Measurements from ENCODE around the gene KCNIP4.

Gene KCNIP4

GRCh38 chr4:21733894-21734630 is 214.5 kb downstream of the KCNIP4 start:
- no peaks in the 10 kb centered on the region for H3K36me3 ChIP-seq (ENCODE audit: insufficient read depth, low read length)
- no peak overlapping the region for H3K27ac ChIP-seq (ENCODE audit: low read depth, low read length)
- H3K4me1 ChIP-seq (ENCODE audit: insufficient read depth, low read length) = no peaks in the 10 kb centered on the region
- no peaks in the 10 kb centered on the region for H3K9me3 ChIP-seq (ENCODE audit: insufficient read depth, low read depth, low read length)
- WGBS = 98% methylated on average over 2 of the region's 3 CpGs
- no peak overlapping the region for H3K9ac ChIP-seq (ENCODE audit: low read depth, low read length)
- H3K27me3 ChIP-seq (ENCODE audit: insufficient read depth, low read length) = no peaks in the 10 kb centered on the region
- H3K4me3 ChIP-seq (ENCODE audit: low read length) = no peak overlapping the region

GRCh38 chr4:21728304-21728703 is 220.3 kb downstream of the KCNIP4 start:
- WGBS = 96% methylated on average over 2 of the region's 2 CpGs

GRCh38 chr4:21726255-21726815 is 222.2 kb downstream of the KCNIP4 start:
- 87% methylated on average over 5 of the region's 5 CpGs for WGBS
- Histone ChIP-seq H3K27me3 (ENCODE audit: insufficient read depth, low read length) (no peaks in the 10 kb centered on the region), H3K9me3 (ENCODE audit: insufficient read depth, low read depth, low read length) (no peaks in the 10 kb centered on the region), H3K4me1 (ENCODE audit: insufficient read depth, low read length) (no peaks in the 10 kb centered on the region), H3K9ac (ENCODE audit: low read depth, low read length) (no peak overlapping the region), H3K27ac (ENCODE audit: low read depth, low read length) (no peak overlapping the region), H3K36me3 (ENCODE audit: insufficient read depth, low read length) (no peaks in the 10 kb centered on the region), H3K4me3 (ENCODE audit: low read length) (no peak overlapping the region)

More at GRCh38 chr4:21728304-21728703, 220.3 kb downstream of the KCNIP4 start:
- no peaks in the 10 kb centered on the region for H3K27me3 ChIP-seq (ENCODE audit: insufficient read depth, low read length)
- no peak overlapping the region for H3K9ac ChIP-seq (ENCODE audit: low read depth, low read length)
- no peaks in the 10 kb centered on the region for H3K4me1 ChIP-seq (ENCODE audit: insufficient read depth, low read length)
- H3K27ac ChIP-seq (ENCODE audit: low read depth, low read length) = no peak overlapping the region
- H3K36me3 ChIP-seq (ENCODE audit: insufficient read depth, low read length) = no peaks in the 10 kb centered on the region
- no peaks in the 10 kb centered on the region for H3K9me3 ChIP-seq (ENCODE audit: insufficient read depth, low read depth, low read length)
- no peak overlapping the region for H3K4me3 ChIP-seq (ENCODE audit: low read length)

- no peaks in the 10 kb centered on the region for H3K9me3 ChIP-seq (ENCODE audit: insufficient read depth, low read depth, low read length)
- 88% methylated on average over 6 of the region's 6 CpGs for WGBS
Measured at GRCh38 chr4:21722157-21722839, 226.3 kb downstream of the KCNIP4 start.

GRCh38 chr4:21716531-21716930 is 232.0 kb downstream of the KCNIP4 start:
- Histone ChIP-seq H3K36me3 (ENCODE audit: insufficient read depth, low read length) (no peaks in the 10 kb centered on the region), H3K4me1 (ENCODE audit: insufficient read depth, low read length) (no peaks in the 10 kb centered on the region), H3K9ac (ENCODE audit: low read depth, low read length) (no peak overlapping the region), H3K27me3 (ENCODE audit: insufficient read depth, low read length) (no peaks in the 10 kb centered on the region), H3K9me3 (ENCODE audit: insufficient read depth, low read depth, low read length) (no peaks in the 10 kb centered on the region), H3K27ac (ENCODE audit: low read depth, low read length) (no peak overlapping the region), H3K4me3 (ENCODE audit: low read length) (no peak overlapping the region)
- 87% methylated on average over 6 of the region's 6 CpGs for WGBS

More at GRCh38 chr4:21722157-21722839, 226.3 kb downstream of the KCNIP4 start:
- Histone ChIP-seq H3K4me3 (ENCODE audit: low read length) (no peak overlapping the region), H3K4me1 (ENCODE audit: insufficient read depth, low read length) (no peaks in the 10 kb centered on the region), H3K9ac (ENCODE audit: low read depth, low read length) (no peak overlapping the region), H3K27me3 (ENCODE audit: insufficient read depth, low read length) (no peaks in the 10 kb centered on the region), H3K27ac (ENCODE audit: low read depth, low read length) (no peak overlapping the region), H3K36me3 (ENCODE audit: insufficient read depth, low read length) (no peaks in the 10 kb centered on the region)

GRCh38 chr4:21710179-21710835 is 238.3 kb downstream of the KCNIP4 start:
- 54% methylated on average over 6 of the region's 6 CpGs for WGBS
- Histone ChIP-seq H3K9me3 (ENCODE audit: insufficient read depth, low read depth, low read length) (no peaks in the 10 kb centered on the region), H3K4me3 (ENCODE audit: low read length) (no peak overlapping the region), H3K27ac (ENCODE audit: low read depth, low read length) (no peak overlapping the region), H3K9ac (ENCODE audit: low read depth, low read length) (no peak overlapping the region), H3K36me3 (ENCODE audit: insufficient read depth, low read length) (no peaks in the 10 kb centered on the region), H3K27me3 (ENCODE audit: insufficient read depth, low read length) (no peaks in the 10 kb centered on the region), H3K4me1 (ENCODE audit: insufficient read depth, low read length) (peaks cover 5% of the 10 kb centered on the region; the same call in 1 of the 2 replicates)

- H3K27me3 ChIP-seq (ENCODE audit: insufficient read depth, low read length) = no peaks in the 10 kb centered on the region
- no peaks in the 10 kb centered on the region for H3K36me3 ChIP-seq (ENCODE audit: insufficient read depth, low read length)
- H3K9ac ChIP-seq (ENCODE audit: low read depth, low read length) = no peak overlapping the region
- no peaks in the 10 kb centered on the region for H3K9me3 ChIP-seq (ENCODE audit: insufficient read depth, low read depth, low read length)
- peaks cover 5% of the 10 kb centered on the region; the same call in 1 of the 2 replicates for H3K4me1 ChIP-seq (ENCODE audit: insufficient read depth, low read length)
- H3K4me3 ChIP-seq (ENCODE audit: low read length) = no peak overlapping the region
- H3K27ac ChIP-seq (ENCODE audit: low read depth, low read length) = no peak overlapping the region
Measured at GRCh38 chr4:21709761-21710160, 238.8 kb downstream of the KCNIP4 start.

- 97% methylated on average over 1 of the region's 1 CpG for WGBS
- Histone ChIP-seq H3K9ac (ENCODE audit: low read depth, low read length) (no peak overlapping the region), H3K4me3 (ENCODE audit: low read length) (no peak overlapping the region), H3K36me3 (ENCODE audit: insufficient read depth, low read length) (no peaks in the 10 kb centered on the region), H3K9me3 (ENCODE audit: insufficient read depth, low read depth, low read length) (no peaks in the 10 kb centered on the region), H3K4me1 (ENCODE audit: insufficient read depth, low read length) (peaks cover 5% of the 10 kb centered on the region; the same call in 1 of the 2 replicates), H3K27ac (ENCODE audit: low read depth, low read length) (no peak overlapping the region), H3K27me3 (ENCODE audit: insufficient read depth, low read length) (no peaks in the 10 kb centered on the region)
Measured at GRCh38 chr4:21709031-21709430, 239.5 kb downstream of the KCNIP4 start.

GRCh38 chr4:21699446-21699845 is 249.1 kb downstream of the KCNIP4 start:
- Histone ChIP-seq H3K4me3 (ENCODE audit: low read length) (no peak overlapping the region), H3K4me1 (ENCODE audit: insufficient read depth, low read length) (peaks cover 12% of the 10 kb centered on the region), H3K27me3 (ENCODE audit: insufficient read depth, low read length) (no peaks in the 10 kb centered on the region; the same call in 1 of the 2 replicates), H3K9ac (ENCODE audit: low read depth, low read length) (no peak overlapping the region), H3K9me3 (ENCODE audit: insufficient read depth, low read depth, low read length) (no peaks in the 10 kb centered on the region), H3K27ac (ENCODE audit: low read depth, low read length) (no peak overlapping the region), H3K36me3 (ENCODE audit: insufficient read depth, low read length) (no peaks in the 10 kb centered on the region)
- 29% methylated on average over 4 of the region's 4 CpGs for WGBS

GRCh38 chr4:21697583-21697982 is 251.0 kb downstream of the KCNIP4 start:
- Histone ChIP-seq H3K9me3 (ENCODE audit: insufficient read depth, low read depth, low read length) (no peaks in the 10 kb centered on the region), H3K27me3 (ENCODE audit: insufficient read depth, low read length) (no peaks in the 10 kb centered on the region; the same call in 1 of the 2 replicates), H3K4me3 (ENCODE audit: low read length) (no peak overlapping the region), H3K36me3 (ENCODE audit: insufficient read depth, low read length) (no peaks in the 10 kb centered on the region), H3K9ac (ENCODE audit: low read depth, low read length) (no peak overlapping the region), H3K4me1 (ENCODE audit: insufficient read depth, low read length) (peaks cover 12% of the 10 kb centered on the region), H3K27ac (ENCODE audit: low read depth, low read length) (no peak overlapping the region)
- 19% methylated on average over 10 of the region's 10 CpGs for WGBS

GRCh38 chr4:21695141-21695540 is 253.4 kb downstream of the KCNIP4 start:
- Histone ChIP-seq H3K27me3 (ENCODE audit: insufficient read depth, low read length) (no peaks in the 10 kb centered on the region; the same call in 1 of the 2 replicates), H3K36me3 (ENCODE audit: insufficient read depth, low read length) (no peaks in the 10 kb centered on the region), H3K4me3 (ENCODE audit: low read length) (no peak overlapping the region), H3K9me3 (ENCODE audit: insufficient read depth, low read depth, low read length) (no peaks in the 10 kb centered on the region), H3K27ac (ENCODE audit: low read depth, low read length) (no peak overlapping the region), H3K9ac (ENCODE audit: low read depth, low read length) (no peak overlapping the region), H3K4me1 (ENCODE audit: insufficient read depth, low read length) (peaks cover 12% of the 10 kb centered on the region)
- WGBS = 91% methylated on average over 4 of the region's 4 CpGs

All from HUES64 (cell line).